ENCODE results near the gene IFIT2.

Gene IFIT2

GRCh38 chr10:89352802-89353201, 51.0 kb downstream of the IFIT2 start:
- no peak overlapping the region for H3K27ac ChIP-seq
- TF ChIP-seq Cebpa-rat (IDR thresholded peaks at IDR 0.05): no peak
- H4K20me1 ChIP-seq: no peaks in the 10 kb centered on the region
- no peaks in the 10 kb centered on the region for H3K27me3 ChIP-seq
- H3K9me3 ChIP-seq (replicated peaks in 1 of 11): peaks cover 7 to 21% (median 15%) of the 10 kb centered on the region in 11 experiments; a peak in 19 of 22 replicates
- H3K4me1 ChIP-seq: peaks cover 28 to 61% (median 33%) of the 10 kb centered on the region in 10 experiments
- no peak overlapping the region for H3K4me3 ChIP-seq
- no peaks in the 10 kb centered on the region for H3K36me3 ChIP-seq
- peak overlapping the region in 2 of 11 experiments; percentile 92 to 93; a peak in 3 of 22 replicates for H3K4me2 ChIP-seq
- no peak overlapping the region for H3K9ac ChIP-seq

- 0 out of 22 replicates have a peak overlapping the region, but pooled peaks of 1 of the 11 experiments have one; percentile 3 for H3K4me2 ChIP-seq
- TF ChIP-seq Cebpa-rat (IDR thresholded peaks at IDR 0.05): no peak
- no peaks in the 10 kb centered on the region for H4K20me1 ChIP-seq
- H3K27ac ChIP-seq: no peak overlapping the region
- H3K36me3 ChIP-seq: no peaks in the 10 kb centered on the region
- H3K27me3 ChIP-seq: no peaks in the 10 kb centered on the region
- peaks cover 7 to 21% (median 15%) of the 10 kb centered on the region in 11 experiments; a peak in 19 of 22 replicates for H3K9me3 ChIP-seq (replicated peaks in 1 of 11)
- H3K4me1 ChIP-seq: peaks cover 11 to 35% (median 15%) of the 10 kb centered on the region in 10 experiments; a peak in 18 of 20 replicates
- H3K9ac ChIP-seq: no peak overlapping the region
- no peak overlapping the region for H3K4me3 ChIP-seq
These were observed 53.6 kb downstream of the IFIT2 start for GRCh38 chr10:89355394-89355931.

DNA sequence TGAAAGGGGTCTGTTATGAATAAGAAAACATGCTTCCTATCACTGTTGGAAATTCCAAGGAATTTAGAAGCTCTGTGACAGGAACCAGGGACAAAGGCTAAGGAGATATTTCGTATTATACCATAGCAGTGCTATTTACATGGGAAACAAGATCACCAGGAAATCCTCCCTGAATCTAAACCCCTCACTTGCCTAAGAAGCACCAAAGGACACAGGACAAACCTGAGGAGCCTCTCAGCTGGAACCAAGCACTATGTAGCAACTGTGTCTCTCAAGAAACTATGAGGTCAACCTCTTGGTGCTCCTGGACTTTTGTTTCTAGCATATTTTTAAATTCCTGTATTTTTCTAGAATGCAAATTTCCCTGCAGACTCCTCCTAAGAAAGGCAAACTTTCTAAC, 55.2 kb downstream of the IFIT2 start:
- Histone ChIP-seq H3K36me3 (no peaks in the 10 kb centered on the region), H3K27ac (no peak overlapping the region), H3K4me3 (no peak overlapping the region), H3K9ac (no peak overlapping the region), H3K4me2 (no peak overlapping the region), H4K20me1 (no peaks in the 10 kb centered on the region), H3K4me1 (peaks cover 0 to 21% (median 0%) of the 10 kb centered on the region in 10 experiments; a peak in 7 of 20 replicates), H3K9me3 (replicated peaks in 1 of 11) (peaks cover 7 to 21% (median 15%) of the 10 kb centered on the region in 11 experiments; a peak in 19 of 22 replicates), H3K27me3 (no peaks in the 10 kb centered on the region)
- TF ChIP-seq Cebpa-rat (IDR thresholded peaks at IDR 0.05): no peak

- no peaks in the 10 kb centered on the region for H3K36me3 ChIP-seq
- no peak overlapping the region for H3K4me2 ChIP-seq
- no peaks in the 10 kb centered on the region for H3K27me3 ChIP-seq
- H3K4me1 ChIP-seq: peaks cover 0 to 16% (median 0%) of the 10 kb centered on the region in 10 experiments; a peak in 4 of 20 replicates
- TF ChIP-seq Cebpa-rat (IDR thresholded peaks at IDR 0.05): no peak
- H3K9ac ChIP-seq: no peak overlapping the region
- no peak overlapping the region for H3K27ac ChIP-seq
- no peaks in the 10 kb centered on the region for H4K20me1 ChIP-seq
- H3K9me3 ChIP-seq (replicated peaks in 1 of 11): peaks cover 7 to 19% (median 15%) of the 10 kb centered on the region in 11 experiments; a peak in 19 of 22 replicates
- H3K4me3 ChIP-seq: no peak overlapping the region
These were observed 56.1 kb downstream of the IFIT2 start for GRCh38 chr10:89357975-89358374.
